Prostate gland (tissue), 2 donors: ENCODE measurements around the gene SPPL3. TPM values are rescaled to one million over a fixed set of nuclear protein-coding genes. Genes with fewer than 3 reads are reported as not detected.
"Not testable (repeated sequence)": the region's sequence is repeated elsewhere in the genome, so short reads cannot be mapped to it uniquely, and the experiment has no call there.

Experiments
- DNase-seq: peaks from one replicate; pipeline ENCODE4 v3.0.0-alpha.2; 2019; ENCODE audit warnings: low spot score
- H3K27ac ChIP-seq, 2 donors: fragments of 200-600 bp; sonication (generic); 2 replicates each; pipeline ENCODE4 v1.5.1; 2017 to 2019
- H3K27me3 ChIP-seq: fragments of 200-600 bp; sonication (generic); replicated peaks from 2 replicates; pipeline ENCODE4 v1.5.1; 2019; ENCODE audit not compliant: insufficient read depth
- H3K36me3 ChIP-seq, 2 donors: fragments of 200-600 bp; sonication (generic); 1 replicate in 1 of 2; 2 replicates in 1 of 2; pipeline versions ENCODE4 v1.5.1 to v1.8.1; 2017 to 2019
- H3K4me1 ChIP-seq: fragments of 200-600 bp; sonication (generic); replicated peaks from 2 replicates; pipeline ENCODE4 v1.5.1; 2019
- H3K4me3 ChIP-seq, 2 donors: fragments of 200-600 bp; sonication (generic); 2 replicates each; pipeline ENCODE4 v1.5.1; 2017 to 2019
- H3K9me3 ChIP-seq: fragments of 200-600 bp; sonication (generic); 2 replicates; pipeline ENCODE4 v1.5.1; 2017
- CTCF ChIP-seq, 4 experiments: fragments of 200-600 bp in 2 of 4; fragments of 450-650 bp in 2 of 4; sonication (generic) in 2 of 4; IDR thresholded peaks; 1 replicate in 3 of 4; 2 replicates in 1 of 4; pipeline ENCODE4 v1.5.1; 2016 to 2019; ENCODE audit warnings: antibody characterized with exemption in 4 of 4, mild to moderate bottlenecking in 2 of 4, moderate library complexity in 2 of 4
- POLR2A ChIP-seq: fragments of 450-650 bp; IDR thresholded peaks from one replicate; pipeline ENCODE4 v1.6.1; 2016; ENCODE audit warnings: antibody characterized with exemption, mild to moderate bottlenecking
- POLR2AphosphoS5 ChIP-seq: sonication (generic); formaldehyde crosslinking; IDR thresholded peaks from one replicate; pipeline ENCODE4 v1.6.1; 2017; ENCODE audit warnings: antibody characterized with exemption
- WGBS: methylation state at CpG from one replicate; pipeline ENCODE4 v1.1.5; 2018; 5-methylcytosine and 5-hydroxymethylcytosine counted together
- intact Hi-C: fragments of 100-400 bp; cut with DNase I; formaldehyde crosslinking; loops from one replicate; pipeline ENCODE4 v1.14.2; 2022
- total RNA-seq, 2 donors: library from RNA; depleted of rRNA; stranded (reverse); fragments of >200 nt; gene quantifications; one replicate each; pipeline ENCODE4 v1.1.0, GENCODE V29; 2016

Gene SPPL3
- total RNA-seq, 2 donors from 2014 or later = 36.0 to 37.1 TPM

GRCh38 chr12:120793357-120793756 is 110.8 kb downstream of the SPPL3 start:
- Histone ChIP-seq H3K36me3 (no peaks in the 10 kb centered on the region), H3K9me3 (no peaks in the 10 kb centered on the region), H3K4me1 (no peaks in the 10 kb centered on the region), H3K27me3 (no peaks in the 10 kb centered on the region), H3K4me3 (no peak overlapping the region), H3K27ac (no peak overlapping the region)
- WGBS = 100% methylated on average over 1 of the region's 1 CpG
- intact Hi-C loops = no loop called here
- TF ChIP-seq POLR2A (no peak), POLR2AphosphoS5 (no peak)
- DNase-seq = no peak

- intact Hi-C loops, H3K27ac ChIP-seq, H3K9me3 ChIP-seq, H3K27me3 ChIP-seq, H3K36me3 ChIP-seq, H3K4me3 ChIP-seq, DNase-seq, H3K4me1 ChIP-seq: not testable (repeated sequence)
- WGBS = 95% methylated on average over 9 of the region's 9 CpGs
Observed at GRCh38 chr12:120792456-120792855, 111.7 kb downstream of the SPPL3 start.

- DNase-seq = no peak
- intact Hi-C loops = no loop called here
- H3K4me3 ChIP-seq = no peak overlapping the region
- no peaks in the 10 kb centered on the region for H3K36me3 ChIP-seq
- H3K27me3 ChIP-seq = no peaks in the 10 kb centered on the region
- H3K27ac ChIP-seq = no peak overlapping the region
- H3K9me3 ChIP-seq = no peaks in the 10 kb centered on the region
- 89% methylated on average over 2 of the region's 2 CpGs for WGBS
- no peak for TF ChIP-seq POLR2A
- H3K4me1 ChIP-seq = no peaks in the 10 kb centered on the region
Observed at GRCh38 chr12:120791669-120792176, 112.4 kb downstream of the SPPL3 start.

- 79% methylated on average over 5 of the region's 5 CpGs for WGBS
- Histone ChIP-seq H3K4me1 (no peaks in the 10 kb centered on the region), H3K27ac (no peak overlapping the region), H3K27me3 (no peaks in the 10 kb centered on the region), H3K9me3 (no peaks in the 10 kb centered on the region), H3K4me3 (no peak overlapping the region), H3K36me3 (no peaks in the 10 kb centered on the region)
- no peak for TF ChIP-seq POLR2AphosphoS5
- TF ChIP-seq POLR2A = no peak
- TF ChIP-seq CTCF (IDR thresholded peaks at IDR 0.05) = no peak
- no peak for DNase-seq
- intact Hi-C loops = no loop called here
Observed at GRCh38 chr12:120790114-120790513, 114.0 kb downstream of the SPPL3 start.

- 92% methylated on average over 3 of the region's 3 CpGs for WGBS
Observed at GRCh38 chr12:120787889-120788288, 116.3 kb downstream of the SPPL3 start.

GRCh38 chr12:120784804-120785203 is 119.4 kb downstream of the SPPL3 start:
- no peak for DNase-seq
- Histone ChIP-seq H3K9me3 (no peaks in the 10 kb centered on the region), H3K27me3 (no peaks in the 10 kb centered on the region), H3K4me1 (no peaks in the 10 kb centered on the region), H3K4me3 (no peak overlapping the region), H3K27ac (no peak overlapping the region), H3K36me3 (no peaks in the 10 kb centered on the region)
- 94% methylated on average over 3 of the region's 3 CpGs for WGBS
- intact Hi-C loops = no loop called here
- TF ChIP-seq POLR2AphosphoS5 = no peak
- TF ChIP-seq POLR2A = no peak
- no peak for TF ChIP-seq CTCF (IDR thresholded peaks at IDR 0.05)

More at GRCh38 chr12:120787889-120788288, 116.3 kb downstream of the SPPL3 start:
- Histone ChIP-seq H3K4me3 (no peak overlapping the region), H3K9me3 (no peaks in the 10 kb centered on the region), H3K27ac (no peak overlapping the region), H3K36me3 (no peaks in the 10 kb centered on the region), H3K27me3 (no peaks in the 10 kb centered on the region), H3K4me1 (no peaks in the 10 kb centered on the region)
- TF ChIP-seq POLR2AphosphoS5 = no peak
- TF ChIP-seq POLR2A = no peak
- TF ChIP-seq CTCF (IDR thresholded peaks at IDR 0.05) = no peak
- DNase-seq = no peak
- intact Hi-C loops = no loop called here
